Keratinocyte (primary cell): ENCODE data around the gene PRR27.

Source experiments
- EZH2 ChIP-seq: IDR thresholded peaks from one replicate; pipeline ENCODE4 v1.6.1; 2012; ENCODE audit warnings: inconsistent platforms, mild to moderate bottlenecking, low read length, moderate library complexity
- TF ChIP-seq, protein P1 (sequence below), 3 experiments: IDR thresholded peaks in 1 of 3; conservative IDR thresholded peaks in 1 of 3; optimal IDR thresholded peaks in 1 of 3; 2 replicates in 2 of 3; 3 replicates in 1 of 3; pipeline versions ENCODE3 to v1.5.1; 2011; ENCODE audit warnings: low read length in 3 of 3, mild to moderate bottlenecking in 3 of 3, moderate library complexity in 2 of 3, control low read depth in 1 of 3, inconsistent platforms in 1 of 3; ENCODE audit not compliant: insufficient read depth in 2 of 3; ENCODE audit errors: extremely low read depth in 1 of 3

DNA sequence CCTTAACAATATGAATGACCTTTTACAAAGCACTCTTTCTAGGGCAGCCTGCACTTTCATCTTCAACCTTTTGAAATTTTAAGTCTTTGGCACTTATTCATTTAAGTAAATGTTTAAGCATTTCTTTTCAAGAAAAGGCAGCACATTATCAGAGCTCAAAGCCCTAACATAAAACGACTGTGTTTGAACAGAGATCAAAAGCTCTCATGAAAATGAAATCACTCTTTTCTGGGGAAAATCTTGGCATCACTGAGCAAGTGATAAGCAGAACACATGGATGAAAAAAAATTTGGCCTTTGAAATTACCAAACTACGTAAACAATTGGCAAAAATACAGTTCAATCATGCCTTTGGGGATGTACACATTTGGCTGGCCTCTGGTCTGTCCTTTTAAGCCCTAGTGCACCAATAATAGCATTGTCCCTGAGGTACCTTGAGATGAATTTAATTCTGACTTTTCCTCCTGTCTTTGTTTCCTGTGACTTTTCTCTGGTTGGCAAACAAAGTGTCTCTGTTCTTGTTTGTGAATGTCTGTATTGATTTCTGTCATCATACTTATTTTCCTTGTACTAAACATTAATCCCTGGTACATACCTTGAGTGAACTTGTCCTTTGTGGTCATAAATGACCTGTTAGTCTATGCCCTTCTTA, 28.6 kb downstream of the PRR27 start:
- no peak for TF ChIP-seq EZH2
- TF ChIP-seq, protein P1, sequence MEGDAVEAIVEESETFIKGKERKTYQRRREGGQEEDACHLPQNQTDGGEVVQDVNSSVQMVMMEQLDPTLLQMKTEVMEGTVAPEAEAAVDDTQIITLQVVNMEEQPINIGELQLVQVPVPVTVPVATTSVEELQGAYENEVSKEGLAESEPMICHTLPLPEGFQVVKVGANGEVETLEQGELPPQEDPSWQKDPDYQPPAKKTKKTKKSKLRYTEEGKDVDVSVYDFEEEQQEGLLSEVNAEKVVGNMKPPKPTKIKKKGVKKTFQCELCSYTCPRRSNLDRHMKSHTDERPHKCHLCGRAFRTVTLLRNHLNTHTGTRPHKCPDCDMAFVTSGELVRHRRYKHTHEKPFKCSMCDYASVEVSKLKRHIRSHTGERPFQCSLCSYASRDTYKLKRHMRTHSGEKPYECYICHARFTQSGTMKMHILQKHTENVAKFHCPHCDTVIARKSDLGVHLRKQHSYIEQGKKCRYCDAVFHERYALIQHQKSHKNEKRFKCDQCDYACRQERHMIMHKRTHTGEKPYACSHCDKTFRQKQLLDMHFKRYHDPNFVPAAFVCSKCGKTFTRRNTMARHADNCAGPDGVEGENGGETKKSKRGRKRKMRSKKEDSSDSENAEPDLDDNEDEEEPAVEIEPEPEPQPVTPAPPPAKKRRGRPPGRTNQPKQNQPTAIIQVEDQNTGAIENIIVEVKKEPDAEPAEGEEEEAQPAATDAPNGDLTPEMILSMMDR (optimal IDR thresholded peaks at IDR 0.05 in 1 of 3, IDR thresholded peaks at IDR 0.05 in 1 of 3, conservative IDR thresholded peaks at IDR 0.05 in 1 of 3; ENCODE audit: extremely low read depth in 1 of 3, insufficient read depth in 2 of 3, low read length in 3 of 3): no peak
